ENCODE results near the gene SRSF2.

- TF ChIP-seq ZNF70 (CRISPR knock-in tag; IDR thresholded peaks at IDR 0.05) (no peak), TSHZ2 (CRISPR knock-in tag; IDR thresholded peaks at IDR 0.05) (no peak), CREB5 (CRISPR knock-in tag; IDR thresholded peaks at IDR 0.05; ENCODE audit: low read depth) (no peak), ZFP30 (CRISPR knock-in tag; IDR thresholded peaks at IDR 0.05) (no peak), PATZ1 (CRISPR knock-in tag; IDR thresholded peaks at IDR 0.05; ENCODE audit: borderline replicate concordance) (no peak), ZNF565 (CRISPR knock-in tag; conservative IDR thresholded peaks at IDR 0.05; ENCODE audit: low read depth) (no peak), BACH2 (CRISPR knock-in tag; IDR thresholded peaks at IDR 0.05; ENCODE audit: borderline replicate concordance) (no peak), ZFP3 (CRISPR knock-in tag; IDR thresholded peaks at IDR 0.05) (no peak)
Measured at GRCh38 chr17:76752006-76752405, 14.9 kb upstream of the SRSF2 start.
